ENCODE data around the gene SLC25A23.
"Not testable (repeated sequence)": the region's sequence is repeated elsewhere in the genome, so short reads cannot be mapped to it uniquely, and the experiment has no call there.

Gene SLC25A23

GRCh38 chr19:6431891-6432290, 27.7 kb downstream of the SLC25A23 start:
- H3K27me3 ChIP-seq (ENCODE audit: control insufficient read depth, insufficient read depth, low read length) = no peaks in the 10 kb centered on the region
- TF ChIP-seq CTCF (IDR thresholded peaks at IDR 0.05) = no peak
- H2AFZ ChIP-seq = no peak overlapping the region
- H3K36me3 ChIP-seq (ENCODE audit: control insufficient read depth, insufficient read depth, low read length) = no peaks in the 10 kb centered on the region
- no peak overlapping the region for H3K9ac ChIP-seq
- no peak overlapping the region for H3K4me3 ChIP-seq (ENCODE audit: low read depth, low read length)
- H3K4me1 ChIP-seq = no peaks in the 10 kb centered on the region
- no peaks in the 10 kb centered on the region for H3K79me2 ChIP-seq
- H3K9me3 ChIP-seq (ENCODE audit: control insufficient read depth, low read length) = no peaks in the 10 kb centered on the region
- H3K4me2 ChIP-seq (ENCODE audit: low read length) = no peak overlapping the region
- H3K27ac ChIP-seq = no peak overlapping the region

GRCh38 chr19:6429419-6430221, 30.0 kb downstream of the SLC25A23 start:
- Histone ChIP-seq H3K9me3 (ENCODE audit: control insufficient read depth, low read length) (no peaks in the 10 kb centered on the region), H3K36me3 (ENCODE audit: control insufficient read depth, insufficient read depth, low read length) (no peaks in the 10 kb centered on the region), H3K4me3 (ENCODE audit: low read depth, low read length) (no peak overlapping the region), H3K27ac (no peak overlapping the region), H2AFZ (no peak overlapping the region), H3K9ac (no peak overlapping the region), H3K4me2 (ENCODE audit: low read length) (no peak overlapping the region), H3K79me2 (no peaks in the 10 kb centered on the region), H3K4me1 (no peaks in the 10 kb centered on the region), H3K27me3 (ENCODE audit: control insufficient read depth, insufficient read depth, low read length) (no peaks in the 10 kb centered on the region)
- TF ChIP-seq CTCF (IDR thresholded peaks at IDR 0.05) = no peak

DNA sequence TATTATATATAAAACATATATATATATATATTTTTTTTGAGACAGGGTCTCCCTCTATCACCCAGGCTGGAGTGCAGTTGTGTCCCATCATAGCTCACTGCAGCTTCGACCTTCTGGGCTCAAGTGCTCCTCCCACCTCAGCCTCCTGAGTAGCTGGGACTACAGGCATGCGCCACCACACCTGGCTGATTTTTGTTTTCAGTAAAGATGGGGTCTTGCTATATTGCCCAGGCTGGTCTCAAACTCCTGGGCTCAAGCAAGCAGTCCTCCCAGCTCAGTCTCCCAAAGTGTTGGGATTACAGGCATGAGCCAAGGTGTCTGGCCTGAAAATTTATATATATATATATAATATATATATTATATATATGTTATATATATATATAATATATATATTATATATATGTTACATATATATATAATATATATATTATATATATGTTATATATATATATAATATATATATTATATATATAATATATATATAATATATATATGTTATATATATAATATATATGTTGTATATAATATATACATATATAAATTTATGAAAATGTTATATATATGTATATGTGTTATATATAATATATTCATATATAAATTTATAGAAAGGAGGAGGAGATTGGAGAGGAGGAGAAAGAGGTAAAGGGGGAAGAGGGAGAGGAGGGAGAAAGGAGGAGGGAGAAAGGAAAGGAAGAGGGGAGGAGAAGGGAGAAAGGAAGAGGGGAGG, 30.7 kb downstream of the SLC25A23 start:
- not testable (repeated sequence) for H3K27me3 ChIP-seq (ENCODE audit: control insufficient read depth, insufficient read depth, low read length); H3K4me2 ChIP-seq (ENCODE audit: low read length); H2AFZ ChIP-seq; H3K79me2 ChIP-seq; H3K27ac ChIP-seq; H3K9ac ChIP-seq; H3K4me3 ChIP-seq (ENCODE audit: low read depth, low read length); H3K36me3 ChIP-seq (ENCODE audit: control insufficient read depth, insufficient read depth, low read length); H3K4me1 ChIP-seq; H3K9me3 ChIP-seq (ENCODE audit: control insufficient read depth, low read length)

GRCh38 chr19:6427131-6427530, 32.5 kb downstream of the SLC25A23 start:
- H3K36me3 ChIP-seq (ENCODE audit: control insufficient read depth, insufficient read depth, low read length) = no peaks in the 10 kb centered on the region
- peaks cover 15% of the 10 kb centered on the region for H3K79me2 ChIP-seq
- peaks cover 9% of the 10 kb centered on the region for H3K4me1 ChIP-seq
- H3K27me3 ChIP-seq (ENCODE audit: control insufficient read depth, insufficient read depth, low read length) = no peaks in the 10 kb centered on the region
- no peak overlapping the region for H3K4me3 ChIP-seq (ENCODE audit: low read depth, low read length)
- no peaks in the 10 kb centered on the region for H3K9me3 ChIP-seq (ENCODE audit: control insufficient read depth, low read length)
- no peak overlapping the region for H3K4me2 ChIP-seq (ENCODE audit: low read length)
- H2AFZ ChIP-seq = no peak overlapping the region
- H3K27ac ChIP-seq = no peak overlapping the region
- TF ChIP-seq CTCF (IDR thresholded peaks at IDR 0.05) = no peak
- H3K9ac ChIP-seq = no peak overlapping the region

DNA sequence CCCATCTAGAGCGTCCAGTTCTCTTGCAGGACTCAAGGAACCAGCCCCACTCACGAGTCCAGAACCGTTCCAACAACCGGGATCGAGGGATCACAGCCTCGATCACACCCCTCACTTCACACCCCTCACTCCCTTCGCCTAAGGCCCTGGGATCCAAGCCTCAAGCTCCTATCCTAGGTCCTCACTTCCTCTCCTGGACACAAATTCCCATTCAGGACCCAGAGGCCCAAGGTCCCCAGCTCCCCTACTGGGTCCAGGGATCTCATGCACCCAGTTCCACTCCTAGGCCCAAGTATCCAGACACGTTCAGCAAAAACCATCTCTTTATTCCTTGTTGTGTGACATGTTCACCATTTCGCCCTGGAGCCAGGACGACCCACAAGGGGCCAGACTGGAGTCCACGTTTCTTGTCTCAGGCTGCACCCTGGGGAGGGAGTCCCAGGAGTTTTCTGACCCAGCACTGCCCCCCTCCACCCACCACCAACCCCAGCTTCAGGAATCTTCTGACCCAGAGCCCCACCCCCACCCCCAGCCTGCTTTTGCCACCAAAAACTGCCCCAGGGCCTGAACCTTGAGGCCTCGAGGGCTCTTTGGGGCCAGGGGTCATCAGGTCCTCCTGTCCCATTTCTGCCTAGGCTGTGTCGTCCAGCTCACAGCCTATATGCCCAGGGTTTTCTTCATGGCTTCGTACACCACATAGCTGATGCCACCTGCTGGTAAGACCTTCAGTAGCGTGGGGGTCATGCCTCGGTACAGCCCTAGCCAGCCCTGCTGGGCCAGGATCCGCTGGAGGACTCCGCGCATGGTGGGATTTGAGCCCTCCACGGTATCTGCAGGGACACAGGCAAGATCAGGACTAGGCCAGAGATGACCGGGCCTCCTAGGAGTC, 33.6 kb downstream of the SLC25A23 start:
- Histone ChIP-seq H3K4me1 (peaks cover 13% of the 10 kb centered on the region), H3K4me2 (ENCODE audit: low read length) (peak overlapping the region; percentile 50), H2AFZ (peak overlapping the region; percentile 92), H3K9me3 (ENCODE audit: control insufficient read depth, low read length) (no peaks in the 10 kb centered on the region), H3K36me3 (ENCODE audit: control insufficient read depth, insufficient read depth, low read length) (no peaks in the 10 kb centered on the region), H3K79me2 (peaks cover 22% of the 10 kb centered on the region), H3K9ac (no peak overlapping the region), H3K4me3 (ENCODE audit: low read depth, low read length) (peak overlapping the region; percentile 43), H3K27me3 (ENCODE audit: control insufficient read depth, insufficient read depth, low read length) (no peaks in the 10 kb centered on the region), H3K27ac (peak overlapping the region; percentile 70)
- TF ChIP-seq CTCF (IDR thresholded peaks at IDR 0.05) = no peak

Data from parathyroid adenoma (tissue), 2 donors.